H1 (cell line): Measurements from ENCODE around the gene CPXM2. TPM values are rescaled to one million over a fixed set of nuclear protein-coding genes. Genes with fewer than 3 reads are reported as not detected.

ENCODE experiments used
- ZNF274 ChIP-seq: IDR thresholded peaks from 2 replicates; pipeline ENCODE4 v1.7.0; 2012; ENCODE audit warnings: low read length, borderline replicate concordance; ENCODE audit errors: extremely low read depth
- polyA plus RNA-seq, 7 experiments: library from polyadenylated mRNA; depleted of rRNA in 3 of 7; stranded (reverse) in 5 of 7; unstranded in 2 of 7; fragments of >200 nt in 5 of 7; fragments of 200-250 nt in 2 of 7; gene quantifications; 1 replicate in 5 of 7; 2 replicates in 1 of 7; 4 replicates in 1 of 7; pipeline versions ENCODE4 v1.2.1 to v1.2.3, GENCODE V29; 2011 to 2013; ENCODE audit warnings: missing spikeins in 2 of 7, mixed read lengths in 2 of 7
- total RNA-seq: library from RNA; stranded (reverse); fragmentation: NEBNext Ultra II Directional; extraction: Animal tissue kit (Norgen Biotek cat#: 25700); gene quantifications from 2 replicates; pipeline ENCODE4 v1.2.1, GENCODE V29; 2021
- TF ChIP-seq, protein P1 (sequence below): IDR thresholded peaks from 2 replicates; pipeline ENCODE4 v1.6.1; 2012; ENCODE audit warnings: low read length, inconsistent platforms

Gene CPXM2
- total and polyA plus RNA-seq, 2 of the 8 experiments (the other 6 are each of a cell fraction or from before 2014, with no cell fraction given), result 2.4 to 2.9 TPM

DNA sequence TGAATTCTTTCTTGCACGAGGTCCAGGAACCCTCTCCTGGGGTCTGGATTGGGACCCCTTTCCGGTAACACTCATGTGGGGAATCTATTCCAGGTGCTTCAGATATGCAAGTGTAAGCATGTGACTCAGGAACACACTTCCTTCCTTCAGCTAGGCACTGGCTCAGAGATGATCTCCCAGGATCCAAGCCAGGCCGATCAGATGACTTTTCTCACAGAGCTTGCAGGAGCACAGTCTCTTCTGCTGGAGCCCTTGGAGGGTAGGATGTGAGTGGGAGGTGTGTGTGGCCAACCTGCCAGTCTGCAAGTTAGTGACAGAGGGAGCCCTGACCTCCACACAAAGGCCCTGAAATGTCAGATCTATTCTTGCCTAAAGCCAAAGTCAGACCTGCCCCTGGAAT lies 108.3 kb downstream of the CPXM2 start (continued):
- TF ChIP-seq, protein P1, sequence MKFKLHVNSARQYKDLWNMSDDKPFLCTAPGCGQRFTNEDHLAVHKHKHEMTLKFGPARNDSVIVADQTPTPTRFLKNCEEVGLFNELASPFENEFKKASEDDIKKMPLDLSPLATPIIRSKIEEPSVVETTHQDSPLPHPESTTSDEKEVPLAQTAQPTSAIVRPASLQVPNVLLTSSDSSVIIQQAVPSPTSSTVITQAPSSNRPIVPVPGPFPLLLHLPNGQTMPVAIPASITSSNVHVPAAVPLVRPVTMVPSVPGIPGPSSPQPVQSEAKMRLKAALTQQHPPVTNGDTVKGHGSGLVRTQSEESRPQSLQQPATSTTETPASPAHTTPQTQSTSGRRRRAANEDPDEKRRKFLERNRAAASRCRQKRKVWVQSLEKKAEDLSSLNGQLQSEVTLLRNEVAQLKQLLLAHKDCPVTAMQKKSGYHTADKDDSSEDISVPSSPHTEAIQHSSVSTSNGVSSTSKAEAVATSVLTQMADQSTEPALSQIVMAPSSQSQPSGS, result no peak
- no peak for TF ChIP-seq ZNF274
